ENCODE data around the gene MAN2A2.

DNA sequence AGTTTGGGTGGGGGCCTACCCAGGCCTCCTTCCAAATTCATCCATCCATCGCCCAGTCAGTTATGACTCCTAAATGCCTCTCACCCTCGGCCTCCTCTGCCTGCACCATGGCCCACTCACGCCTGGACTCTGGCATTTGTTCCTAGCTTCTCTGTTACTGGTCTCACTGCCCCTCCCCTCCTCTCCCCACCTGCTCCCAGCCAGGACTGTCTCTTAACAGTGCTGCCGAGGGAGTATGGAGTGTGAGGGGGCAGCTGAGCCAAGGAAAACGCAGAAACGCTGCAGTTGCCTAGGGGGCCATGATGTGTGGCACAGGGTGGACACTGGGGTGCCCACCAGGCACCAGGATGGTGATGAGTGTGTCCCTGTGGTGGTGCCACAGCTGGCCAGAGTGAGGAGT, 54.7 kb downstream of the MAN2A2 start:
- no peak for TF ChIP-seq CTCF (IDR thresholded peaks at IDR 0.05)
- no peak for TF ChIP-seq POLR2A (IDR thresholded peaks at IDR 0.05)

Data from Peyer's patch (tissue), 4 donors.